DND-41 (cell line): ENCODE measurements around the gene LRP6.

Experiments
- ATAC-seq: fragments of 200-7000 bp; cut with Tn5 transposase; 3 replicates; pipeline ENCODE4 v1.9.1; 2021; ENCODE audit warnings: low read depth; ENCODE audit not compliant: insufficient read depth
- DNase-seq: peaks from one replicate; pipeline ENCODE4 v3.0.0-alpha.2; 2020
- H2AFZ ChIP-seq: 2 replicates; pipeline ENCODE4 v1.6.0; 2012; ENCODE audit warnings: low read depth, low read length
- H3K27ac ChIP-seq: 2 replicates; pipeline ENCODE4 v1.5.1; 2012; ENCODE audit warnings: low read length, inconsistent platforms
- H3K27me3 ChIP-seq: fragments of 200-600 bp; sonication (generic); 2 replicates; pipeline ENCODE4 v1.6.0; 2012; ENCODE audit warnings: low read length, mild to moderate bottlenecking, inconsistent platforms; ENCODE audit not compliant: insufficient read depth, poor library complexity
- H3K36me3 ChIP-seq: 2 replicates; pipeline ENCODE4 v1.5.1; 2012; ENCODE audit warnings: low read length, inconsistent platforms; ENCODE audit not compliant: insufficient read depth
- H3K4me1 ChIP-seq: 2 replicates; pipeline ENCODE4 v1.5.1; 2012; ENCODE audit warnings: mild to moderate bottlenecking, low read length; ENCODE audit not compliant: insufficient read depth
- H3K4me2 ChIP-seq: 2 replicates; pipeline ENCODE4 v1.6.0; 2012; ENCODE audit warnings: mild to moderate bottlenecking, moderate library complexity, low read length, inconsistent platforms; ENCODE audit not compliant: insufficient read depth
- H3K4me3 ChIP-seq, 2 experiments: fragments of 200-600 bp in 1 of 2; shearing (Covaris generic) in 1 of 2; 2 replicates each; pipeline ENCODE4 v1.5.1; 2012 to 2016; ENCODE audit warnings: inconsistent platforms in 2 of 2, low read length in 2 of 2, mild to moderate bottlenecking in 2 of 2, low read depth in 1 of 2, moderate library complexity in 1 of 2
- H3K79me2 ChIP-seq: 2 replicates; pipeline ENCODE4 v1.6.0; 2012; ENCODE audit warnings: low read length, inconsistent platforms; ENCODE audit not compliant: insufficient read depth
- H3K9ac ChIP-seq: 2 replicates; pipeline ENCODE4 v1.6.0; 2012; ENCODE audit warnings: low read depth, mild to moderate bottlenecking, inconsistent platforms, low read length, moderate library complexity
- H3K9me3 ChIP-seq: 2 replicates; pipeline ENCODE4 v1.5.1; 2012; ENCODE audit warnings: low read length, moderate library complexity, mild to moderate bottlenecking, inconsistent platforms; ENCODE audit not compliant: insufficient read depth, severe bottlenecking
- H4K20me1 ChIP-seq: 2 replicates; pipeline ENCODE4 v1.6.0; 2012; ENCODE audit warnings: low read length; ENCODE audit not compliant: insufficient read depth
- CTCF ChIP-seq: IDR thresholded peaks from 2 replicates; pipeline ENCODE4 v1.5.1; 2012; ENCODE audit warnings: borderline replicate concordance, low read length, moderate library complexity, mild to moderate bottlenecking; ENCODE audit not compliant: poor library complexity, severe bottlenecking; ENCODE audit errors: extremely low read depth
- EZH2 ChIP-seq: IDR thresholded peaks from 3 replicates; pipeline ENCODE4 v1.6.1; 2012; ENCODE audit warnings: borderline replicate concordance, low read depth, mild to moderate bottlenecking, moderate library complexity, low read length, inconsistent platforms; ENCODE audit not compliant: severe bottlenecking

LRP6 gene

GRCh38 chr12:12224240-12224940 is 42.5 kb downstream of the LRP6 start:
- Histone ChIP-seq H3K4me3 (no peak overlapping the region), H3K9me3 (no peaks in the 10 kb centered on the region), H4K20me1 (peaks cover 6% of the 10 kb centered on the region; the same call in 1 of the 2 replicates), H3K27ac (no peak overlapping the region), H3K79me2 (peaks cover 11% of the 10 kb centered on the region; the same call in 1 of the 2 replicates), H3K9ac (no peak overlapping the region), H3K27me3 (no peaks in the 10 kb centered on the region), H2AFZ (no peak overlapping the region), H3K4me2 (no peak overlapping the region), H3K36me3 (no peaks in the 10 kb centered on the region), H3K4me1 (no peaks in the 10 kb centered on the region)
- ATAC-seq, result no peak
- TF ChIP-seq EZH2 (no peak), CTCF (no peak)
- no peak for DNase-seq

GRCh38 chr12:12221560-12221959 is 45.3 kb downstream of the LRP6 start:
- H3K4me2 ChIP-seq, result no peak overlapping the region
- no peaks in the 10 kb centered on the region for H3K27me3 ChIP-seq
- TF ChIP-seq CTCF (no peak), EZH2 (no peak)
- H3K4me1 ChIP-seq, result peaks cover 6% of the 10 kb centered on the region
- H3K4me3 ChIP-seq, result no peak overlapping the region
- H4K20me1 ChIP-seq, result peaks cover 11% of the 10 kb centered on the region; the same call in 1 of the 2 replicates
- ATAC-seq (no peak), DNase-seq (no peak)
- no peak overlapping the region for H3K9ac ChIP-seq
- H3K79me2 ChIP-seq, result peaks cover 6% of the 10 kb centered on the region; the same call in 1 of the 2 replicates
- no peaks in the 10 kb centered on the region for H3K9me3 ChIP-seq
- H3K36me3 ChIP-seq, result no peaks in the 10 kb centered on the region
- no peak overlapping the region for H3K27ac ChIP-seq
- no peak overlapping the region for H2AFZ ChIP-seq

GRCh38 chr12:12219664-12220063 is 47.2 kb downstream of the LRP6 start:
- Histone ChIP-seq H3K27me3 (no peaks in the 10 kb centered on the region), H3K4me1 (peaks cover 6% of the 10 kb centered on the region), H3K27ac (no peak overlapping the region), H3K4me2 (no peak overlapping the region), H2AFZ (no peak overlapping the region), H3K4me3 (no peak overlapping the region), H3K9me3 (no peaks in the 10 kb centered on the region), H3K9ac (no peak overlapping the region), H3K36me3 (no peaks in the 10 kb centered on the region), H4K20me1 (peaks cover 11% of the 10 kb centered on the region; the same call in 1 of the 2 replicates), H3K79me2 (peaks cover 4% of the 10 kb centered on the region; the same call in 1 of the 2 replicates)
- ATAC-seq (no peak), DNase-seq (no peak)
- no peak for TF ChIP-seq CTCF

GRCh38 chr12:12217018-12217359 is 49.9 kb downstream of the LRP6 start:
- no peaks in the 10 kb centered on the region for H3K9me3 ChIP-seq
- peaks cover 4% of the 10 kb centered on the region; the same call in 1 of the 2 replicates for H3K79me2 ChIP-seq
- H4K20me1 ChIP-seq, result peaks cover 11% of the 10 kb centered on the region; the same call in 1 of the 2 replicates
- H3K27ac ChIP-seq, result no peak overlapping the region
- no peak for TF ChIP-seq CTCF
- no peak for TF ChIP-seq EZH2
- H3K4me3 ChIP-seq, result no peak overlapping the region
- peaks cover 6% of the 10 kb centered on the region for H3K4me1 ChIP-seq
- no peak overlapping the region for H2AFZ ChIP-seq
- no peak overlapping the region for H3K9ac ChIP-seq
- H3K36me3 ChIP-seq, result no peaks in the 10 kb centered on the region
- H3K27me3 ChIP-seq, result no peaks in the 10 kb centered on the region
- ATAC-seq (no peak), DNase-seq (no peak)
- H3K4me2 ChIP-seq, result no peak overlapping the region
